ENCODE data around the gene ARV1.
"Not testable (repeated sequence)": the region's sequence is repeated elsewhere in the genome, so short reads cannot be mapped to it uniquely, and the experiment has no call there.

Gene ARV1

GRCh38 chr1:230975636-230976035, 3.3 kb upstream of the ARV1 start:
- Histone ChIP-seq H3K27ac (ENCODE audit: insufficient read depth, low read length, poor library complexity, severe bottlenecking) (no peak overlapping the region), H3K36me3 (ENCODE audit: control insufficient read depth, insufficient read depth, low read length) (peaks cover 3% of the 10 kb centered on the region), H3K4me1 (ENCODE audit: control insufficient read depth, insufficient read depth, low read length, poor library complexity, severe bottlenecking) (peaks cover 60% of the 10 kb centered on the region), H3K9me3 (ENCODE audit: control insufficient read depth, low read length) (no peaks in the 10 kb centered on the region), H3K27me3 (replicated peaks; ENCODE audit: control insufficient read depth, insufficient read depth, low read length, poor library complexity, severe bottlenecking) (no peaks in the 10 kb centered on the region), H3K4me3 (ENCODE audit: insufficient read depth, low read depth, low read length, poor library complexity, severe bottlenecking) (no peak overlapping the region)
- no peak for DNase-seq

GRCh38 chr1:230976360-230976759, 2.5 kb upstream of the ARV1 start:
- H3K27ac ChIP-seq (ENCODE audit: insufficient read depth, low read length, poor library complexity, severe bottlenecking), result no peak overlapping the region
- H3K36me3 ChIP-seq (ENCODE audit: control insufficient read depth, insufficient read depth, low read length), result peaks cover 3% of the 10 kb centered on the region
- no peak overlapping the region for H3K4me3 ChIP-seq (ENCODE audit: insufficient read depth, low read depth, low read length, poor library complexity, severe bottlenecking)
- H3K27me3 ChIP-seq (replicated peaks; ENCODE audit: control insufficient read depth, insufficient read depth, low read length, poor library complexity, severe bottlenecking), result no peaks in the 10 kb centered on the region
- H3K9me3 ChIP-seq (ENCODE audit: control insufficient read depth, low read length), result no peaks in the 10 kb centered on the region
- peaks cover 60% of the 10 kb centered on the region for H3K4me1 ChIP-seq (ENCODE audit: control insufficient read depth, insufficient read depth, low read length, poor library complexity, severe bottlenecking)
- DNase-seq, result no peak

- Histone ChIP-seq H3K27ac (ENCODE audit: insufficient read depth, low read length, poor library complexity, severe bottlenecking) (peak overlapping the region; percentile 69), H3K9me3 (ENCODE audit: control insufficient read depth, low read length) (no peaks in the 10 kb centered on the region), H3K4me3 (ENCODE audit: insufficient read depth, low read depth, low read length, poor library complexity, severe bottlenecking) (peak overlapping the region; percentile 64), H3K27me3 (replicated peaks; ENCODE audit: control insufficient read depth, insufficient read depth, low read length, poor library complexity, severe bottlenecking) (no peaks in the 10 kb centered on the region), H3K4me1 (ENCODE audit: control insufficient read depth, insufficient read depth, low read length, poor library complexity, severe bottlenecking) (peaks cover 54% of the 10 kb centered on the region), H3K36me3 (ENCODE audit: control insufficient read depth, insufficient read depth, low read length) (peaks cover 3% of the 10 kb centered on the region)
- peak; percentile 28 to 33 (median 31) for DNase-seq
Observed at GRCh38 chr1:230976825-230977747, 1.8 kb upstream of the ARV1 start.

- Histone ChIP-seq H3K4me1 (ENCODE audit: control insufficient read depth, insufficient read depth, low read length, poor library complexity, severe bottlenecking) (peaks cover 48% of the 10 kb centered on the region), H3K27ac (ENCODE audit: insufficient read depth, low read length, poor library complexity, severe bottlenecking) (peak overlapping the region; percentile 69)
Observed at GRCh38 chr1:230977761-230978490, 968 bp upstream of the ARV1 start.

GRCh38 chr1:230979389-230979716, 459 bp downstream of the ARV1 start:
- Histone ChIP-seq H3K36me3 (ENCODE audit: control insufficient read depth, insufficient read depth, low read length) (peaks cover 3% of the 10 kb centered on the region), H3K27me3 (replicated peaks; ENCODE audit: control insufficient read depth, insufficient read depth, low read length, poor library complexity, severe bottlenecking) (no peaks in the 10 kb centered on the region), H3K4me1 (ENCODE audit: control insufficient read depth, insufficient read depth, low read length, poor library complexity, severe bottlenecking) (peaks cover 36% of the 10 kb centered on the region), H3K9me3 (ENCODE audit: control insufficient read depth, low read length) (no peaks in the 10 kb centered on the region), H3K4me3 (ENCODE audit: insufficient read depth, low read depth, low read length, poor library complexity, severe bottlenecking) (peak overlapping the region; percentile 73), H3K27ac (ENCODE audit: insufficient read depth, low read length, poor library complexity, severe bottlenecking) (peak overlapping the region; percentile 69)
- no peak for DNase-seq

More at GRCh38 chr1:230977761-230978490, 968 bp upstream of the ARV1 start:
- no peaks in the 10 kb centered on the region for H3K9me3 ChIP-seq (ENCODE audit: control insufficient read depth, low read length)
- H3K4me3 ChIP-seq (ENCODE audit: insufficient read depth, low read depth, low read length, poor library complexity, severe bottlenecking), result peak overlapping the region; percentile 64
- H3K36me3 ChIP-seq (ENCODE audit: control insufficient read depth, insufficient read depth, low read length), result peaks cover 3% of the 10 kb centered on the region
- no peaks in the 10 kb centered on the region for H3K27me3 ChIP-seq (replicated peaks; ENCODE audit: control insufficient read depth, insufficient read depth, low read length, poor library complexity, severe bottlenecking)
- DNase-seq, result peak in 2 of 3 donors; percentile 20 to 24

- peaks cover 3% of the 10 kb centered on the region for H3K36me3 ChIP-seq (ENCODE audit: control insufficient read depth, insufficient read depth, low read length)
- DNase-seq, result no peak
- H3K27ac ChIP-seq (ENCODE audit: insufficient read depth, low read length, poor library complexity, severe bottlenecking), result peak overlapping the region; percentile 69
- peaks cover 34% of the 10 kb centered on the region for H3K4me1 ChIP-seq (ENCODE audit: control insufficient read depth, insufficient read depth, low read length, poor library complexity, severe bottlenecking)
- H3K4me3 ChIP-seq (ENCODE audit: insufficient read depth, low read depth, low read length, poor library complexity, severe bottlenecking), result no peak overlapping the region
- no peaks in the 10 kb centered on the region for H3K27me3 ChIP-seq (replicated peaks; ENCODE audit: control insufficient read depth, insufficient read depth, low read length, poor library complexity, severe bottlenecking)
- H3K9me3 ChIP-seq (ENCODE audit: control insufficient read depth, low read length), result no peaks in the 10 kb centered on the region
Observed at GRCh38 chr1:230979952-230980351, 1.1 kb downstream of the ARV1 start.

GRCh38 chr1:230982696-230983095, 3.8 kb downstream of the ARV1 start:
- Histone ChIP-seq H3K27ac (ENCODE audit: insufficient read depth, low read length, poor library complexity, severe bottlenecking) (no peak overlapping the region), H3K4me3 (ENCODE audit: insufficient read depth, low read depth, low read length, poor library complexity, severe bottlenecking) (no peak overlapping the region), H3K9me3 (ENCODE audit: control insufficient read depth, low read length) (no peaks in the 10 kb centered on the region), H3K4me1 (ENCODE audit: control insufficient read depth, insufficient read depth, low read length, poor library complexity, severe bottlenecking) (peaks cover 15% of the 10 kb centered on the region), H3K27me3 (replicated peaks; ENCODE audit: control insufficient read depth, insufficient read depth, low read length, poor library complexity, severe bottlenecking) (no peaks in the 10 kb centered on the region), H3K36me3 (ENCODE audit: control insufficient read depth, insufficient read depth, low read length) (no peaks in the 10 kb centered on the region)
- no peak for DNase-seq

GRCh38 chr1:230983811-230984210, 4.9 kb downstream of the ARV1 start:
- H3K27ac ChIP-seq (ENCODE audit: insufficient read depth, low read length, poor library complexity, severe bottlenecking), result no peak overlapping the region
- no peaks in the 10 kb centered on the region for H3K36me3 ChIP-seq (ENCODE audit: control insufficient read depth, insufficient read depth, low read length)
- H3K4me3 ChIP-seq (ENCODE audit: insufficient read depth, low read depth, low read length, poor library complexity, severe bottlenecking), result no peak overlapping the region
- H3K27me3 ChIP-seq (replicated peaks; ENCODE audit: control insufficient read depth, insufficient read depth, low read length, poor library complexity, severe bottlenecking), result no peaks in the 10 kb centered on the region
- H3K4me1 ChIP-seq (ENCODE audit: control insufficient read depth, insufficient read depth, low read length, poor library complexity, severe bottlenecking), result peaks cover 12% of the 10 kb centered on the region
- DNase-seq, result no peak
- H3K9me3 ChIP-seq (ENCODE audit: control insufficient read depth, low read length), result no peaks in the 10 kb centered on the region

GRCh38 chr1:230984622-230985515, 6.0 kb downstream of the ARV1 start:
- H3K4me3 ChIP-seq (ENCODE audit: insufficient read depth, low read depth, low read length, poor library complexity, severe bottlenecking); DNase-seq; H3K36me3 ChIP-seq (ENCODE audit: control insufficient read depth, insufficient read depth, low read length); H3K9me3 ChIP-seq (ENCODE audit: control insufficient read depth, low read length); H3K4me1 ChIP-seq (ENCODE audit: control insufficient read depth, insufficient read depth, low read length, poor library complexity, severe bottlenecking); H3K27ac ChIP-seq (ENCODE audit: insufficient read depth, low read length, poor library complexity, severe bottlenecking); H3K27me3 ChIP-seq (replicated peaks; ENCODE audit: control insufficient read depth, insufficient read depth, low read length, poor library complexity, severe bottlenecking): not testable (repeated sequence)
